HepG2 (cell line): Measurements from ENCODE around the gene FTCD. TPM values are rescaled to one million over a fixed set of nuclear protein-coding genes. Genes with fewer than 3 reads are reported as not detected.
A peak's percentile ranks its signal among the peaks of the same experiment; 100 is the strongest.

Experiments
- AGO1 ChIP-seq: fragments of 200-400 bp; formaldehyde crosslinking; IDR thresholded peaks from 2 replicates; pipeline ENCODE4 v1.6.1; 2017; ENCODE audit warnings: mild to moderate bottlenecking, low read depth, low read length, moderate library complexity; ENCODE audit not compliant: poor library complexity, severe bottlenecking
- FOXC1 ChIP-seq: sonication (generic); formaldehyde crosslinking; IDR thresholded peaks from 2 replicates; pipeline ENCODE4 v1.8.0; 2022; ENCODE audit warnings: mild to moderate bottlenecking, missing genetic modification reagents, borderline replicate concordance
- MEF2D ChIP-seq: sonication (generic); formaldehyde crosslinking; IDR thresholded peaks from 2 replicates; pipeline ENCODE4 v1.5.1; 2020; ENCODE audit warnings: mild to moderate bottlenecking, missing genetic modification reagents
- MZF1 ChIP-seq: sonication (generic); formaldehyde crosslinking; IDR thresholded peaks from 2 replicates; pipeline ENCODE4 v1.8.1; 2023; ENCODE audit warnings: mild to moderate bottlenecking, missing genetic modification reagents, borderline replicate concordance
- NAIF1 ChIP-seq: sonication (generic); formaldehyde crosslinking; IDR thresholded peaks from 2 replicates; pipeline ENCODE4 v1.5.0; 2020; ENCODE audit warnings: mild to moderate bottlenecking, missing genetic modification reagents, borderline replicate concordance
- NCOR1 ChIP-seq: fragments of 200-600 bp; sonication (generic); IDR thresholded peaks from 2 replicates; pipeline ENCODE4 v1.7.0; 2017; ENCODE audit warnings: antibody characterized with exemption, low read length, borderline replicate concordance
- NFATC3 ChIP-seq: sonication (generic); formaldehyde crosslinking; IDR thresholded peaks from 2 replicates; pipeline ENCODE4 v1.5.1; 2020; ENCODE audit warnings: mild to moderate bottlenecking, missing genetic modification reagents
- POLR2A ChIP-seq, 2 experiments: IDR thresholded peaks; 2 replicates each; pipeline ENCODE4 v1.6.1; 2011; ENCODE audit warnings: low read depth in 2 of 2, low read length in 2 of 2, mild to moderate bottlenecking in 1 of 2, moderate library complexity in 1 of 2; ENCODE audit not compliant: insufficient read depth in 1 of 2
- PPARG ChIP-seq: conservative IDR thresholded peaks from 2 replicates; pipeline ENCODE4 v1.6.1; 2016; ENCODE audit warnings: missing biosample characterization, missing genetic modification reagents
- SRF ChIP-seq: IDR thresholded peaks from 2 replicates; pipeline ENCODE4 v1.6.1; 2011; ENCODE audit warnings: mild to moderate bottlenecking, low read depth, low read length, moderate library complexity
- TEAD2 ChIP-seq: sonication (generic); formaldehyde crosslinking; IDR thresholded peaks from 2 replicates; pipeline ENCODE4 v1.9.0; 2021; ENCODE audit warnings: missing genetic modification reagents
- WIZ ChIP-seq: sonication (generic); formaldehyde crosslinking; IDR thresholded peaks from 2 replicates; pipeline ENCODE4 v1.5.1; 2020; ENCODE audit warnings: mild to moderate bottlenecking, missing genetic modification reagents
- ZBTB7A ChIP-seq: sonication (generic); formaldehyde crosslinking; IDR thresholded peaks from 2 replicates; pipeline ENCODE4 v1.8.0; 2022; ENCODE audit warnings: mild to moderate bottlenecking, missing genetic modification reagents
- ZNF121 ChIP-seq: sonication (generic); formaldehyde crosslinking; IDR thresholded peaks from 2 replicates; pipeline ENCODE4 v1.5.0; 2020; ENCODE audit warnings: mild to moderate bottlenecking, missing genetic modification reagents
- ZNF317 ChIP-seq: sonication (generic); formaldehyde crosslinking; IDR thresholded peaks from 2 replicates; pipeline ENCODE4 v1.5.0; 2020; ENCODE audit warnings: mild to moderate bottlenecking, missing genetic modification reagents
- polyA plus RNA-seq, 8 experiments: library from polyadenylated mRNA; depleted of rRNA in 3 of 8; stranded (reverse) in 7 of 8; unstranded in 1 of 8; fragments of >200 nt; fragmentation: Illumina TruSeq in 4 of 8; extraction: Trizol in 4 of 8; gene quantifications; 2 replicates each; pipeline versions ENCODE4 v1.2.1 to v1.2.3, GENCODE V29; 2011 to 2016; ENCODE audit warnings: low read depth in 4 of 8, missing spikeins in 1 of 8, mixed read lengths in 1 of 8; ENCODE audit not compliant: insufficient read depth in 1 of 8
- total RNA-seq, 5 experiments: library from RNA; depleted of rRNA; stranded (reverse); fragments of >200 nt; fragmentation: Illumina TruSeq; extraction: Trizol; gene quantifications; 2 replicates each; pipeline ENCODE4 v1.2.3, GENCODE V29; 2016; ENCODE audit warnings: low read depth in 1 of 5
- TF ChIP-seq, protein P1 (sequence below): sonication (generic); formaldehyde crosslinking; IDR thresholded peaks from 2 replicates; pipeline ENCODE4 v1.4.0; 2020; ENCODE audit warnings: missing genetic modification reagents
- TF ChIP-seq, protein P2 (sequence below): sonication (generic); formaldehyde crosslinking; IDR thresholded peaks from 2 replicates; pipeline ENCODE4 v1.4.0; 2020; ENCODE audit warnings: missing genetic modification reagents
- TF ChIP-seq, protein P3 (sequence below): sonication (generic); formaldehyde crosslinking; IDR thresholded peaks from 2 replicates; pipeline ENCODE4 v1.5.0; 2020; ENCODE audit warnings: missing genetic modification reagents, mild to moderate bottlenecking, borderline replicate concordance
- TF ChIP-seq, protein P4 (sequence below): sonication (generic); formaldehyde crosslinking; IDR thresholded peaks from 2 replicates; pipeline ENCODE4 v1.5.1; 2020; ENCODE audit warnings: missing genetic modification reagents, mild to moderate bottlenecking, borderline replicate concordance
- TF ChIP-seq, protein P5 (sequence below): sonication (generic); formaldehyde crosslinking; IDR thresholded peaks from 2 replicates; pipeline ENCODE4 v1.4.0; 2020; ENCODE audit warnings: mild to moderate bottlenecking, missing genetic modification reagents
- TF ChIP-seq, protein P6 (sequence below): sonication (generic); formaldehyde crosslinking; conservative IDR thresholded peaks from 2 replicates; pipeline ENCODE4 v1.4.0; 2020; ENCODE audit warnings: missing genetic modification reagents

FTCD gene
- total and polyA plus RNA-seq, 2 of the 13 experiments (the other 11 are each of a cell fraction or from before 2014, with no cell fraction given): 75.7 to 105 TPM

DNA sequence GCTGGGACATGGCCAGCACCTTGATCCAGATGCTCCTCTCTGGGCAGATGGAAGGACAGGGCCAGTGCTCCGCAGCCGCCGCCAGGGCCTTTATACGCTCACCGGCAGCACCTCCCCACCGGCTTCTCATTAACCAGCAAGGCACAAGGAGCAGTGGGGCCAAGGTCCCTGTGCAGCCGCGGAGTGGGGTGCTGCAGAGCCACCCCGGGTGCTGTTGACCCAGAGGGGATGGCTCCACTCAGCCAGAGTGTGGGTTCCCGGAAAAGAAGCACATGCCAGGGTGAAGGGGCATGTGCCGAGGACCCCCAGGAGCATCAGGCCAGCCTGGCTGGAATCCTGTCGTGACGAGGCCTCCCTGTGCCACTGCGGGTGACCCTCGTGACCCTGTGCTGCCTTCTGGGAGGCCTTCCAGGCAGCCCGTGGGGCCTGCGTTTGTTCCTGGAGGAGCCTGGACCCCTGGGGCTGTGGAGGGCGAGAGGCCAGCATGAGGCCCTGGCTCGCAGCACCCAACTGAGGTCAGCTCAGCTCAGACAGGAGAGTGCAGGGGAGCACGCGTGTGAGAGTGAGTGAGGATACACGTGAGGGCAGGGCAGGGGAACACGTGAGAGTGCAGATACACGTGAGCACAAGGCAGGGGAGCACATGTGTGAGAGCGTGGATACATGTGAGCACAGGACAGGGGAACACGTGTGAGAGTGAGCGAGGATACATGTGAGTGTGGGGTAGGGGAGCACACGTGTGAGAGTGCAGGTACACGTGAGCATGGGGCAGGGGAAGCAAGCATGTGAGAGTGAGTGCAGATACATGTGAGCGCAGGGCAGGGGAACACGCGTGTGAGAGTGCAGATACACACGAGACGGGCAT is at the start of gene FTCD (continued):
- TF ChIP-seq FOXC1 (no peak; the same call in 1 of the 2 replicates), MEF2D (CRISPR knock-in tag) (no peak; the same call in 1 of the 2 replicates), POLR2A (IDR thresholded peaks at IDR 0.05; ENCODE audit: insufficient read depth in 1 of 2, low read depth in 2 of 2, low read length in 2 of 2) (peak in 1 of 2 experiments; percentile 98; a peak in 2 of 4 replicates), ZBTB7A (CRISPR knock-in tag) (peak; percentile 75), NCOR1 (no peak), SRF (no peak), TEAD2 (CRISPR knock-in tag) (no peak), ZNF121 (peak; percentile 9; the same call in 1 of the 2 replicates), AGO1 (no peak), PPARG (CRISPR knock-in tag) (peak; percentile 87; the same call in 1 of the 2 replicates), WIZ (CRISPR knock-in tag) (0 out of 2 replicates have a peak, but pooled peaks have one; percentile 28), NFATC3 (CRISPR knock-in tag) (no peak), MZF1 (CRISPR knock-in tag) (no peak), ZNF317 (CRISPR knock-in tag) (peak; percentile 72), NAIF1 (CRISPR knock-in tag) (peak; percentile 72; the same call in 1 of the 2 replicates)
- TF ChIP-seq, protein P1, sequence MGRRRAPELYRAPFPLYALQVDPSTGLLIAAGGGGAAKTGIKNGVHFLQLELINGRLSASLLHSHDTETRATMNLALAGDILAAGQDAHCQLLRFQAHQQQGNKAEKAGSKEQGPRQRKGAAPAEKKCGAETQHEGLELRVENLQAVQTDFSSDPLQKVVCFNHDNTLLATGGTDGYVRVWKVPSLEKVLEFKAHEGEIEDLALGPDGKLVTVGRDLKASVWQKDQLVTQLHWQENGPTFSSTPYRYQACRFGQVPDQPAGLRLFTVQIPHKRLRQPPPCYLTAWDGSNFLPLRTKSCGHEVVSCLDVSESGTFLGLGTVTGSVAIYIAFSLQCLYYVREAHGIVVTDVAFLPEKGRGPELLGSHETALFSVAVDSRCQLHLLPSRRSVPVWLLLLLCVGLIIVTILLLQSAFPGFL (CRISPR knock-in tag): no peak
- TF ChIP-seq, protein P2, sequence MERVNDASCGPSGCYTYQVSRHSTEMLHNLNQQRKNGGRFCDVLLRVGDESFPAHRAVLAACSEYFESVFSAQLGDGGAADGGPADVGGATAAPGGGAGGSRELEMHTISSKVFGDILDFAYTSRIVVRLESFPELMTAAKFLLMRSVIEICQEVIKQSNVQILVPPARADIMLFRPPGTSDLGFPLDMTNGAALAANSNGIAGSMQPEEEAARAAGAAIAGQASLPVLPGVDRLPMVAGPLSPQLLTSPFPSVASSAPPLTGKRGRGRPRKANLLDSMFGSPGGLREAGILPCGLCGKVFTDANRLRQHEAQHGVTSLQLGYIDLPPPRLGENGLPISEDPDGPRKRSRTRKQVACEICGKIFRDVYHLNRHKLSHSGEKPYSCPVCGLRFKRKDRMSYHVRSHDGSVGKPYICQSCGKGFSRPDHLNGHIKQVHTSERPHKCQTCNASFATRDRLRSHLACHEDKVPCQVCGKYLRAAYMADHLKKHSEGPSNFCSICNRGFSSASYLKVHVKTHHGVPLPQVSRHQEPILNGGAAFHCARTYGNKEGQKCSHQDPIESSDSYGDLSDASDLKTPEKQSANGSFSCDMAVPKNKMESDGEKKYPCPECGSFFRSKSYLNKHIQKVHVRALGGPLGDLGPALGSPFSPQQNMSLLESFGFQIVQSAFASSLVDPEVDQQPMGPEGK (CRISPR knock-in tag): peak; percentile 60; the same call in 1 of the 2 replicates
- TF ChIP-seq, protein P3, sequence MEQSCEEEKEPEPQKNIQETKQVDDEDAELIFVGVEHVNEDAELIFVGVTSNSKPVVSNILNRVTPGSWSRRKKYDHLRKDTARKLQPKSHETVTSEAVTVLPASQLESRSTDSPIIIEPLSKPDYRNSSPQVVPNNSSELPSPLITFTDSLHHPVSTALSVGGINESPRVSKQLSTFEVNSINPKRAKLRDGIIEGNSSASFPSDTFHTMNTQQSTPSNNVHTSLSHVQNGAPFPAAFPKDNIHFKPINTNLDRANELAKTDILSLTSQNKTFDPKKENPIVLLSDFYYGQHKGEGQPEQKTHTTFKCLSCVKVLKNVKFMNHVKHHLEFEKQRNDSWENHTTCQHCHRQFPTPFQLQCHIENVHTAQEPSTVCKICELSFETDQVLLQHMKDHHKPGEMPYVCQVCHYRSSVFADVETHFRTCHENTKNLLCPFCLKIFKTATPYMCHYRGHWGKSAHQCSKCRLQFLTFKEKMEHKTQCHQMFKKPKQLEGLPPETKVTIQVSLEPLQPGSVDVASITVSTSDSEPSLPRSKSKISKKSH (CRISPR knock-in tag): peak; percentile 98
- TF ChIP-seq, protein P4, sequence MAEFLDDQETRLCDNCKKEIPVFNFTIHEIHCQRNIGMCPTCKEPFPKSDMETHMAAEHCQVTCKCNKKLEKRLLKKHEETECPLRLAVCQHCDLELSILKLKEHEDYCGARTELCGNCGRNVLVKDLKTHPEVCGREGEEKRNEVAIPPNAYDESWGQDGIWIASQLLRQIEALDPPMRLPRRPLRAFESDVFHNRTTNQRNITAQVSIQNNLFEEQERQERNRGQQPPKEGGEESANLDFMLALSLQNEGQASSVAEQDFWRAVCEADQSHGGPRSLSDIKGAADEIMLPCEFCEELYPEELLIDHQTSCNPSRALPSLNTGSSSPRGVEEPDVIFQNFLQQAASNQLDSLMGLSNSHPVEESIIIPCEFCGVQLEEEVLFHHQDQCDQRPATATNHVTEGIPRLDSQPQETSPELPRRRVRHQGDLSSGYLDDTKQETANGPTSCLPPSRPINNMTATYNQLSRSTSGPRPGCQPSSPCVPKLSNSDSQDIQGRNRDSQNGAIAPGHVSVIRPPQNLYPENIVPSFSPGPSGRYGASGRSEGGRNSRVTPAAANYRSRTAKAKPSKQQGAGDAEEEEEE: 0 out of 2 replicates have a peak, but pooled peaks have one; percentile 8
- TF ChIP-seq, protein P5, sequence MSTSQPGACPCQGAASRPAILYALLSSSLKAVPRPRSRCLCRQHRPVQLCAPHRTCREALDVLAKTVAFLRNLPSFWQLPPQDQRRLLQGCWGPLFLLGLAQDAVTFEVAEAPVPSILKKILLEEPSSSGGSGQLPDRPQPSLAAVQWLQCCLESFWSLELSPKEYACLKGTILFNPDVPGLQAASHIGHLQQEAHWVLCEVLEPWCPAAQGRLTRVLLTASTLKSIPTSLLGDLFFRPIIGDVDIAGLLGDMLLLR (CRISPR knock-in tag): peak; percentile 3; the same call in 1 of the 2 replicates
- TF ChIP-seq, protein P6, sequence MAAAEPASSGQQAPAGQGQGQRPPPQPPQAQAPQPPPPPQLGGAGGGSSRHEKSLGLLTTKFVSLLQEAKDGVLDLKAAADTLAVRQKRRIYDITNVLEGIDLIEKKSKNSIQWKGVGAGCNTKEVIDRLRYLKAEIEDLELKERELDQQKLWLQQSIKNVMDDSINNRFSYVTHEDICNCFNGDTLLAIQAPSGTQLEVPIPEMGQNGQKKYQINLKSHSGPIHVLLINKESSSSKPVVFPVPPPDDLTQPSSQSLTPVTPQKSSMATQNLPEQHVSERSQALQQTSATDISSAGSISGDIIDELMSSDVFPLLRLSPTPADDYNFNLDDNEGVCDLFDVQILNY (CRISPR knock-in tag): no peak
